ENCODE data around the gene KIFAP3. TPM values are rescaled to one million over a fixed set of nuclear protein-coding genes. Genes with fewer than 3 reads are reported as not detected.

KIFAP3 gene
- polyA plus RNA-seq, 4 donors, result 10.5 to 20.7 (median 14.6) TPM

- H3K36me3 ChIP-seq (ENCODE audit: control insufficient read depth in 3 of 3, insufficient read depth in 2 of 3, low read depth in 1 of 3, low read length in 3 of 3), result peaks cover 2 to 4% (median 4%) of the 10 kb centered on the region in 3 donors
- H3K27ac ChIP-seq (ENCODE audit: low read depth in 1 of 3, low read length in 2 of 3), result peak overlapping the region; percentile 44 to 98 (median 82)
- 17 to 47% (median 21%) methylated on average over 2 of the region's 2 CpGs for WGBS, 3 donors
- peaks cover 6 to 20% (median 13%) of the 10 kb centered on the region in 3 donors for H3K4me1 ChIP-seq (ENCODE audit: control insufficient read depth in 3 of 3, insufficient read depth in 2 of 3, low read depth in 1 of 3, low read length in 2 of 3)
- FAIRE-seq (no peak), DNase-seq (no peak)
- no peaks in the 10 kb centered on the region for H3K27me3 ChIP-seq (ENCODE audit: control insufficient read depth in 3 of 3, insufficient read depth in 3 of 3, low read length in 3 of 3)
- peak overlapping the region in 1 of 3 donors; percentile 2 for H3K4me3 ChIP-seq (ENCODE audit: low read depth in 1 of 3, low read length in 3 of 3)
- H3K9me3 ChIP-seq (ENCODE audit: control insufficient read depth in 2 of 2, insufficient read depth in 1 of 2, low read depth in 1 of 2, low read length in 1 of 2), result no peaks in the 10 kb centered on the region
Observed at GRCh38 chr1:169891539-169891885, 183.0 kb downstream of the KIFAP3 start.

GRCh38 chr1:169890761-169891538 is 183.5 kb downstream of the KIFAP3 start:
- Histone ChIP-seq H3K27ac (ENCODE audit: low read depth in 1 of 3, low read length in 2 of 3) (peak overlapping the region; percentile 44 to 98 (median 82)), H3K9me3 (ENCODE audit: control insufficient read depth in 2 of 2, insufficient read depth in 1 of 2, low read depth in 1 of 2, low read length in 1 of 2) (no peaks in the 10 kb centered on the region), H3K36me3 (ENCODE audit: control insufficient read depth in 3 of 3, insufficient read depth in 2 of 3, low read depth in 1 of 3, low read length in 3 of 3) (peaks cover 2 to 6% (median 4%) of the 10 kb centered on the region in 3 donors), H3K4me3 (ENCODE audit: low read depth in 1 of 3, low read length in 3 of 3) (peak overlapping the region in 1 of 3 donors; percentile 2), H3K27me3 (ENCODE audit: control insufficient read depth in 3 of 3, insufficient read depth in 3 of 3, low read length in 3 of 3) (no peaks in the 10 kb centered on the region), H3K4me1 (ENCODE audit: control insufficient read depth in 3 of 3, insufficient read depth in 2 of 3, low read depth in 1 of 3, low read length in 2 of 3) (peaks cover 6 to 20% (median 13%) of the 10 kb centered on the region in 3 donors)
- 23 to 51% (median 25%) methylated on average over 5 of the region's 5 CpGs for WGBS, 3 donors
- FAIRE-seq (no peak), DNase-seq (peak; percentile 50 to 75)

- H3K4me1 ChIP-seq (ENCODE audit: control insufficient read depth in 3 of 3, insufficient read depth in 2 of 3, low read depth in 1 of 3, low read length in 2 of 3), result peaks cover 6 to 20% (median 13%) of the 10 kb centered on the region in 3 donors
- DNase-seq (no peak), FAIRE-seq (no peak)
- 91 to 95% (median 94%) methylated on average over 2 of the region's 2 CpGs for WGBS, 3 donors
- no peak overlapping the region for H3K27ac ChIP-seq (ENCODE audit: low read depth in 1 of 3, low read length in 2 of 3)
- H3K4me3 ChIP-seq (ENCODE audit: low read depth in 1 of 3, low read length in 3 of 3), result no peak overlapping the region
- H3K36me3 ChIP-seq (ENCODE audit: control insufficient read depth in 3 of 3, insufficient read depth in 2 of 3, low read depth in 1 of 3, low read length in 3 of 3), result peaks cover 2 to 10% (median 4%) of the 10 kb centered on the region in 3 donors
- no peaks in the 10 kb centered on the region for H3K27me3 ChIP-seq (ENCODE audit: control insufficient read depth in 3 of 3, insufficient read depth in 3 of 3, low read length in 3 of 3)
- H3K9me3 ChIP-seq (ENCODE audit: control insufficient read depth in 2 of 2, insufficient read depth in 1 of 2, low read depth in 1 of 2, low read length in 1 of 2), result no peaks in the 10 kb centered on the region
Observed at GRCh38 chr1:169889871-169890270, 184.6 kb downstream of the KIFAP3 start.

- DNase-seq (no peak), FAIRE-seq (no peak)
- H3K36me3 ChIP-seq (ENCODE audit: control insufficient read depth in 3 of 3, insufficient read depth in 2 of 3, low read depth in 1 of 3, low read length in 3 of 3), result peaks cover 2 to 25% (median 4%) of the 10 kb centered on the region in 3 donors
- H3K9me3 ChIP-seq (ENCODE audit: control insufficient read depth in 2 of 2, insufficient read depth in 1 of 2, low read depth in 1 of 2, low read length in 1 of 2), result no peaks in the 10 kb centered on the region
- no peaks in the 10 kb centered on the region for H3K27me3 ChIP-seq (ENCODE audit: control insufficient read depth in 3 of 3, insufficient read depth in 3 of 3, low read length in 3 of 3)
- H3K4me3 ChIP-seq (ENCODE audit: low read depth in 1 of 3, low read length in 3 of 3), result no peak overlapping the region
- H3K4me1 ChIP-seq (ENCODE audit: control insufficient read depth in 3 of 3, insufficient read depth in 2 of 3, low read depth in 1 of 3, low read length in 2 of 3), result peaks cover 6 to 12% (median 6%) of the 10 kb centered on the region in 3 donors
- H3K27ac ChIP-seq (ENCODE audit: low read depth in 1 of 3, low read length in 2 of 3), result no peak overlapping the region
- 91 to 96% (median 96%) methylated on average over 2 of the region's 2 CpGs for WGBS, 3 donors
Observed at GRCh38 chr1:169886931-169887330, 187.6 kb downstream of the KIFAP3 start.

GRCh38 chr1:169886422-169886821 is 188.1 kb downstream of the KIFAP3 start:
- no peak overlapping the region for H3K27ac ChIP-seq (ENCODE audit: low read depth in 1 of 3, low read length in 2 of 3)
- FAIRE-seq (no peak), DNase-seq (no peak)
- peaks cover 2 to 28% (median 4%) of the 10 kb centered on the region in 3 donors for H3K36me3 ChIP-seq (ENCODE audit: control insufficient read depth in 3 of 3, insufficient read depth in 2 of 3, low read depth in 1 of 3, low read length in 3 of 3)
- 15 to 55% (median 48%) methylated on average over 1 of the region's 1 CpG for WGBS, 3 donors
- H3K4me3 ChIP-seq (ENCODE audit: low read depth in 1 of 3, low read length in 3 of 3), result no peak overlapping the region
- H3K27me3 ChIP-seq (ENCODE audit: control insufficient read depth in 3 of 3, insufficient read depth in 3 of 3, low read length in 3 of 3), result no peaks in the 10 kb centered on the region
- no peaks in the 10 kb centered on the region for H3K9me3 ChIP-seq (ENCODE audit: control insufficient read depth in 2 of 2, insufficient read depth in 1 of 2, low read depth in 1 of 2, low read length in 1 of 2)
- peaks cover 6 to 8% (median 6%) of the 10 kb centered on the region in 3 donors for H3K4me1 ChIP-seq (ENCODE audit: control insufficient read depth in 3 of 3, insufficient read depth in 2 of 3, low read depth in 1 of 3, low read length in 2 of 3)

- H3K4me1 ChIP-seq (ENCODE audit: control insufficient read depth in 3 of 3, insufficient read depth in 2 of 3, low read depth in 1 of 3, low read length in 2 of 3), result peaks cover 0 to 2% (median 0%) of the 10 kb centered on the region in 3 donors
- no peak for DNase-seq
- H3K27me3 ChIP-seq (ENCODE audit: control insufficient read depth in 3 of 3, insufficient read depth in 3 of 3, low read length in 3 of 3), result no peaks in the 10 kb centered on the region
- peaks cover 2 to 28% (median 4%) of the 10 kb centered on the region in 3 donors for H3K36me3 ChIP-seq (ENCODE audit: control insufficient read depth in 3 of 3, insufficient read depth in 2 of 3, low read depth in 1 of 3, low read length in 3 of 3)
- no peak for FAIRE-seq
- no peak overlapping the region for H3K27ac ChIP-seq (ENCODE audit: low read depth in 1 of 3, low read length in 2 of 3)
- WGBS, 3 donors, result 89 to 93% (median 90%) methylated on average over 2 of the region's 2 CpGs
- H3K9me3 ChIP-seq (ENCODE audit: control insufficient read depth in 2 of 2, insufficient read depth in 1 of 2, low read depth in 1 of 2, low read length in 1 of 2), result no peaks in the 10 kb centered on the region
- H3K4me3 ChIP-seq (ENCODE audit: low read depth in 1 of 3, low read length in 3 of 3), result no peak overlapping the region
Observed at GRCh38 chr1:169885207-169885606, 189.3 kb downstream of the KIFAP3 start.

GRCh38 chr1:169884634-169885033 is 189.9 kb downstream of the KIFAP3 start:
- FAIRE-seq (no peak), DNase-seq (no peak)
- H3K27me3 ChIP-seq (ENCODE audit: control insufficient read depth in 3 of 3, insufficient read depth in 3 of 3, low read length in 3 of 3), result no peaks in the 10 kb centered on the region
- no peak overlapping the region for H3K27ac ChIP-seq (ENCODE audit: low read depth in 1 of 3, low read length in 2 of 3)
- no peak overlapping the region for H3K4me3 ChIP-seq (ENCODE audit: low read depth in 1 of 3, low read length in 3 of 3)
- no peaks in the 10 kb centered on the region for H3K9me3 ChIP-seq (ENCODE audit: control insufficient read depth in 2 of 2, insufficient read depth in 1 of 2, low read depth in 1 of 2, low read length in 1 of 2)
- peaks cover 2 to 28% (median 4%) of the 10 kb centered on the region in 3 donors for H3K36me3 ChIP-seq (ENCODE audit: control insufficient read depth in 3 of 3, insufficient read depth in 2 of 3, low read depth in 1 of 3, low read length in 3 of 3)
- no peaks in the 10 kb centered on the region for H3K4me1 ChIP-seq (ENCODE audit: control insufficient read depth in 3 of 3, insufficient read depth in 2 of 3, low read depth in 1 of 3, low read length in 2 of 3)

- FAIRE-seq (no peak), DNase-seq (no peak)
- no peak overlapping the region for H3K27ac ChIP-seq (ENCODE audit: low read depth in 1 of 3, low read length in 2 of 3)
- no peak overlapping the region for H3K4me3 ChIP-seq (ENCODE audit: low read depth in 1 of 3, low read length in 3 of 3)
- H3K9me3 ChIP-seq (ENCODE audit: control insufficient read depth in 2 of 2, insufficient read depth in 1 of 2, low read depth in 1 of 2, low read length in 1 of 2), result no peaks in the 10 kb centered on the region
- H3K27me3 ChIP-seq (ENCODE audit: control insufficient read depth in 3 of 3, insufficient read depth in 3 of 3, low read length in 3 of 3), result no peaks in the 10 kb centered on the region
- 94 to 97% (median 95%) methylated on average over 15 to 20 of the region's 20 CpGs for WGBS, 3 donors
- H3K36me3 ChIP-seq (ENCODE audit: control insufficient read depth in 3 of 3, insufficient read depth in 2 of 3, low read depth in 1 of 3, low read length in 3 of 3), result peaks cover 0 to 28% (median 2%) of the 10 kb centered on the region in 3 donors
- no peaks in the 10 kb centered on the region for H3K4me1 ChIP-seq (ENCODE audit: control insufficient read depth in 3 of 3, insufficient read depth in 2 of 3, low read depth in 1 of 3, low read length in 2 of 3)
Observed at GRCh38 chr1:169882039-169882511, 192.4 kb downstream of the KIFAP3 start.
